Smooth muscle cell (in vitro differentiated cells): ENCODE measurements around the gene WBP2. TPM values are rescaled to one million over a fixed set of nuclear protein-coding genes. Genes with fewer than 3 reads are reported as not detected.

ENCODE experiments used
- DNase-seq: peaks from one replicate; lab custom pipeline; 2025; ENCODE audit not compliant: unreplicated experiment; lab: John Stamatoyannopoulos, UW
- H2AFZ ChIP-seq: fragments of 200-600 bp; sonication (generic); 2 replicates; pipeline ENCODE4 v1.6.0; 2016; ENCODE audit warnings: antibody characterized with exemption, low read depth, mild to moderate bottlenecking
- H3F3A ChIP-seq: fragments of 200-600 bp; sonication (generic); 2 replicates; pipeline ENCODE4 v1.6.0; 2017; ENCODE audit warnings: antibody characterized with exemption, low read depth
- H3K27ac ChIP-seq: fragments of 200-600 bp; sonication (generic); 2 replicates; pipeline ENCODE4 v1.5.1; 2016; ENCODE audit warnings: low read depth, mild to moderate bottlenecking
- H3K27me3 ChIP-seq: fragments of 200-600 bp; sonication (generic); 2 replicates; pipeline ENCODE4 v1.6.1; 2016; ENCODE audit warnings: low read depth, mild to moderate bottlenecking
- H3K36me3 ChIP-seq: fragments of 200-600 bp; sonication (generic); 2 replicates; pipeline ENCODE4 v1.5.1; 2016; ENCODE audit warnings: low read depth
- H3K4me1 ChIP-seq: fragments of 200-600 bp; sonication (generic); 2 replicates; pipeline ENCODE4 v1.5.1; 2016; ENCODE audit warnings: low read depth
- H3K4me2 ChIP-seq: fragments of 200-600 bp; sonication (generic); 2 replicates; pipeline ENCODE4 v1.6.0; 2016; ENCODE audit warnings: mild to moderate bottlenecking
- H3K4me3 ChIP-seq: fragments of 200-600 bp; sonication (generic); 2 replicates; pipeline ENCODE4 v1.5.1; 2016; ENCODE audit warnings: mild to moderate bottlenecking
- H3K79me2 ChIP-seq: fragments of 200-600 bp; sonication (generic); 2 replicates; pipeline ENCODE4 v1.6.0; 2016; ENCODE audit warnings: low read depth, mild to moderate bottlenecking
- H3K9ac ChIP-seq: fragments of 200-600 bp; sonication (generic); 2 replicates; pipeline ENCODE4 v1.6.0; 2016; ENCODE audit warnings: low read depth
- H3K9me3 ChIP-seq: fragments of 200-600 bp; sonication (generic); replicated peaks from 2 replicates; pipeline ENCODE4 v1.5.1; 2016; ENCODE audit warnings: low read depth
- H4K20me1 ChIP-seq: fragments of 200-600 bp; sonication (generic); 2 replicates; pipeline ENCODE4 v1.6.0; 2016; ENCODE audit warnings: low read depth
- WGBS: methylation state at CpG from one replicate; pipeline ENCODE4 v1.1.7; 2016; ENCODE audit warnings: low lambda C conversion rate; 5-methylcytosine and 5-hydroxymethylcytosine counted together
- polyA plus RNA-seq: library from polyadenylated mRNA; unstranded; fragments of >200 nt; fragmentation: Nextera tagmentation; extraction: Ambion mirVana; gene quantifications from 2 replicates; pipeline ENCODE4 v1.2.1, GENCODE V29; 2016
- total RNA-seq: library from RNA; depleted of rRNA; stranded (reverse); fragments of >200 nt; gene quantifications from 2 replicates; pipeline ENCODE4 v1.2.3, GENCODE V29; 2014
- TF ChIP-seq, protein P1 (sequence below): fragments of 200-600 bp; sonication (generic); IDR thresholded peaks from 2 replicates; pipeline ENCODE4 v1.5.1; 2017; ENCODE audit warnings: borderline replicate concordance, mild to moderate bottlenecking, antibody characterized with exemption; ENCODE audit not compliant: insufficient read depth, poor library complexity, severe bottlenecking

WBP2 gene
- total and polyA plus RNA-seq, 2 experiments from 2014 or later: 26.4 to 91.4 TPM

DNA sequence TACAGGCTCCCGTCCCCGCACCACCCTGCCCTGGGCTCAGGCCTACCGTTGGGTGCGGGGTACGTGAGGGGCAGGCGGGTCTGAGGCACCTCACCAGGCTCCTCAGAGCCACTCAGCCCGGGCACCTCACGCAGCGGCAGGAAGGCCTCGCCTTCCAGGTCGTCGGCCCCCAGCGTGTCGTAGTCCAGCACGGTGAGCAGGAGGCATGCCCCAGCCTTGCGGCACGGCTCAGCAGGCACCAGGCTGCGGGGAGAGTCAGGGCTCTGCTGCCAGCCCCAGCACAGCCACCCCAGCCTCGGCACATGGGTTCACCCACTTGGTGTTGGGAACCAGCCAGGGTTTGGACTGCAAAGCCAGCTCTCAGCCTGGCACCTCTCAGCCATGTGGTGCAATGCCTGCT is 26.4 kb downstream of the WBP2 start:
- no peaks in the 10 kb centered on the region for H4K20me1 ChIP-seq
- no peak for DNase-seq
- no peak overlapping the region for H3K9ac ChIP-seq
- H2AFZ ChIP-seq: no peak overlapping the region
- no peaks in the 10 kb centered on the region for H3K36me3 ChIP-seq
- no peaks in the 10 kb centered on the region for H3K4me1 ChIP-seq
- H3K79me2 ChIP-seq: no peaks in the 10 kb centered on the region
- 95% methylated on average over 19 of the region's 19 CpGs for WGBS
- TF ChIP-seq, protein P1, sequence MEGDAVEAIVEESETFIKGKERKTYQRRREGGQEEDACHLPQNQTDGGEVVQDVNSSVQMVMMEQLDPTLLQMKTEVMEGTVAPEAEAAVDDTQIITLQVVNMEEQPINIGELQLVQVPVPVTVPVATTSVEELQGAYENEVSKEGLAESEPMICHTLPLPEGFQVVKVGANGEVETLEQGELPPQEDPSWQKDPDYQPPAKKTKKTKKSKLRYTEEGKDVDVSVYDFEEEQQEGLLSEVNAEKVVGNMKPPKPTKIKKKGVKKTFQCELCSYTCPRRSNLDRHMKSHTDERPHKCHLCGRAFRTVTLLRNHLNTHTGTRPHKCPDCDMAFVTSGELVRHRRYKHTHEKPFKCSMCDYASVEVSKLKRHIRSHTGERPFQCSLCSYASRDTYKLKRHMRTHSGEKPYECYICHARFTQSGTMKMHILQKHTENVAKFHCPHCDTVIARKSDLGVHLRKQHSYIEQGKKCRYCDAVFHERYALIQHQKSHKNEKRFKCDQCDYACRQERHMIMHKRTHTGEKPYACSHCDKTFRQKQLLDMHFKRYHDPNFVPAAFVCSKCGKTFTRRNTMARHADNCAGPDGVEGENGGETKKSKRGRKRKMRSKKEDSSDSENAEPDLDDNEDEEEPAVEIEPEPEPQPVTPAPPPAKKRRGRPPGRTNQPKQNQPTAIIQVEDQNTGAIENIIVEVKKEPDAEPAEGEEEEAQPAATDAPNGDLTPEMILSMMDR: no peak
- H3K9me3 ChIP-seq: no peaks in the 10 kb centered on the region
- no peak overlapping the region for H3K27ac ChIP-seq
- H3K4me3 ChIP-seq: no peak overlapping the region
- H3K27me3 ChIP-seq: no peaks in the 10 kb centered on the region
- no peaks in the 10 kb centered on the region for H3F3A ChIP-seq
- H3K4me2 ChIP-seq: no peak overlapping the region

DNA sequence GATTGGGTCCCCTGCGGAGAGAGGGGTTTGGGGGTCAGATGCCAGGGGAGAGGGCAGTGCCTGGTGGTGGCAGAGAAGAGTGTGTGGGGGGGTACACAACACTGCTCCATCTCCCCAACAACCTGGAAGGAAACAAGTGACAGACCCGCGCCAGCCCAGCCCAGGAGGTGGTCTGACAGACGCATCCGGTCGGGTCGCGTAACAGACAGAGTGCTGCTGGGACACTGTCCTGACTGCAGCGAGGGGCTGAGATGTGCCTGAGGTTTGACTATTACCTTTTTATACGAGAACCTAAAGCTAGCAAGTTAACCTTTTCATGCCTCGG is 27.1 kb downstream of the WBP2 start:
- WGBS: 77% methylated on average over 11 of the region's 11 CpGs
- no peaks in the 10 kb centered on the region for H3K27me3 ChIP-seq
- no peak for DNase-seq

DNA sequence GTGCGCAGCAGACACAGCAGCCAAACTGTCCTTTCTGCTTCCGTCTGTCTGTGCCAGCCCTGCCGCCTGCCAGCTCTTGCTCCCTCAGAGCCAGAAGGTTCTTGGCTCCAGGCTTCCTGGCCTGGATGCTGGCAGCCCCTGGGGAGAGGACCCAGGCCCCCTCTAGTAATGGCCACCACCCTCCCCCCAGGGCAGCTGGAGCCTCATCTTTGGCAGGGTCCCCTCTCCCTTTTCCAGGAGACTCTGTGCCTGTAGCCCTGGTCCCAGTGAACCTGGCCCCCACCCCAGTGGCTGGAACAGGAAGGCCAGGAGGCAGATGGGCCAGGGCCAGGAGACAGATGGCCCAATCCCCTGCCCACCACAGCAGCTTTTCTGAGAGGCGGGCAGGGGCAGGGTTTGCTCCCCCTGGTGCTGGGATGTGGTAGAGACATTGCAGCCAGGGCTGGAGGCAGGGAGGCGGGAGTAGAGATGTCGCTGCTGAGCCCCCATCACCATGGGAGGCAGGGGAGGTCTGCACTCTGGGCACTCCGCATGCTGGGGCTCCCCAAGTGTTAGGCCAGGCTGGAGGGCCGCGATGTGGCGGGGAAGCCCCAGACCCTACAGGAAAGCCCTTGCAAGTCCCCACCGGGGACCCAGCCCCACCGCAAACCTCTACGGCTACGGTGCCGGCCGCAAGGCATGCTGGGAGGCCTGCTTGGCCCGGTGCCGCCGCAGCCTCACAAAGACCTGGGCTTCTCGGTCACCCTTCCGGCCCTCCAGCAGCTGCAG is 27.6 kb downstream of the WBP2 start:
- Histone ChIP-seq H3K27me3 (no peaks in the 10 kb centered on the region), H3K9me3 (no peaks in the 10 kb centered on the region), H3K9ac (no peak overlapping the region), H2AFZ (no peak overlapping the region), H3F3A (no peaks in the 10 kb centered on the region), H3K79me2 (no peaks in the 10 kb centered on the region), H3K4me2 (peak overlapping the region; percentile 77), H4K20me1 (no peaks in the 10 kb centered on the region), H3K36me3 (no peaks in the 10 kb centered on the region), H3K4me3 (no peak overlapping the region), H3K4me1 (no peaks in the 10 kb centered on the region), H3K27ac (no peak overlapping the region)
- WGBS: 35% methylated on average over 19 of the region's 21 CpGs
- DNase-seq: peak; percentile 28
- TF ChIP-seq, protein P1: peak; percentile 51

More for the DNA sequence above, 27.1 kb downstream of the WBP2 start:
- Histone ChIP-seq H3K4me3 (no peak overlapping the region), H2AFZ (no peak overlapping the region), H4K20me1 (no peaks in the 10 kb centered on the region), H3F3A (no peaks in the 10 kb centered on the region), H3K36me3 (no peaks in the 10 kb centered on the region), H3K4me2 (peak overlapping the region; percentile 77), H3K9ac (no peak overlapping the region), H3K79me2 (no peaks in the 10 kb centered on the region), H3K9me3 (no peaks in the 10 kb centered on the region), H3K4me1 (no peaks in the 10 kb centered on the region), H3K27ac (no peak overlapping the region)
- TF ChIP-seq, protein P1: no peak
